ENCODE results near the gene TNNC1. TPM values are rescaled to one million over a fixed set of nuclear protein-coding genes. Genes with fewer than 3 reads are reported as not detected.

Gene TNNC1
- total RNA-seq, 2 experiments from 2014 or later = 0.57 to 3.2 TPM

DNA sequence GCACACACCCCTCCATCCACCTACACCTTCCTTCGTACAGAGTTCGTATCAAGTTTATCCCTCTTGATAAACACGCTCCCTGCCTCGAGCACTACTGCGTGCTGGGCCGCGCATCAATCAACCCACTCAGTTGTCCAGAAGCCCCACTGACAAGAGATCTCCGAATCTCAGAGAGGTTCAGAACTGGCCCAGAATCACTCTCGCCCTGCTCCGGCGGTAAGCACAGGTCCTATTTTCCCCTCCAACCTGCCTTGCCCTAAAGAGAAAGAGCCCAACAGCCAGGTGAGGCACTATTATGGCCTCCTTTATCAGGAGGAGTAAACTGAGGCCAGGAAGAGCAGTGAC lies 1.1 kb upstream of the TNNC1 start:
- intact Hi-C loops (cut with micrococcal nuclease; ENCODE audit: unreplicated experiment) = loop anchor here (5.0 kb wide), 2 partner anchors 82 to 232 kb away; partner anchors contain the start of genes GNL3, PBRM1 and UQCC5
- H3K36me3 ChIP-seq (ENCODE audit: insufficient read depth, low read length) = peaks cover 23% of the 10 kb centered on the region
- TSS peak; percentile 85 for BruUV-seq (replicated peaks)
- peaks cover 31% of the 10 kb centered on the region for H3K4me1 ChIP-seq (ENCODE audit: insufficient read depth, low read length, poor library complexity, severe bottlenecking)
- ChIA-PET POLR2A (no interaction called here), CTCF (ENCODE audit: unreplicated experiment) (interaction anchor here (1.1 kb wide), 1 partner anchor 15 kb away, joined by 3 read pairs; no protein-coding TSS in a partner anchor)
- H3K79me2 ChIP-seq (ENCODE audit: insufficient read depth, low read depth, low read length) = peaks cover 13% of the 10 kb centered on the region; the same call in 1 of the 2 replicates
- H4K20me1 ChIP-seq (ENCODE audit: insufficient read depth, low read length) = no peaks in the 10 kb centered on the region
- H3K4me2 ChIP-seq (ENCODE audit: low read length) = peak overlapping the region; percentile 94
- peak overlapping the region; percentile 28 for H3K27ac ChIP-seq (ENCODE audit: low read depth, low read length, poor library complexity, severe bottlenecking)
- TF ChIP-seq, protein P1, sequence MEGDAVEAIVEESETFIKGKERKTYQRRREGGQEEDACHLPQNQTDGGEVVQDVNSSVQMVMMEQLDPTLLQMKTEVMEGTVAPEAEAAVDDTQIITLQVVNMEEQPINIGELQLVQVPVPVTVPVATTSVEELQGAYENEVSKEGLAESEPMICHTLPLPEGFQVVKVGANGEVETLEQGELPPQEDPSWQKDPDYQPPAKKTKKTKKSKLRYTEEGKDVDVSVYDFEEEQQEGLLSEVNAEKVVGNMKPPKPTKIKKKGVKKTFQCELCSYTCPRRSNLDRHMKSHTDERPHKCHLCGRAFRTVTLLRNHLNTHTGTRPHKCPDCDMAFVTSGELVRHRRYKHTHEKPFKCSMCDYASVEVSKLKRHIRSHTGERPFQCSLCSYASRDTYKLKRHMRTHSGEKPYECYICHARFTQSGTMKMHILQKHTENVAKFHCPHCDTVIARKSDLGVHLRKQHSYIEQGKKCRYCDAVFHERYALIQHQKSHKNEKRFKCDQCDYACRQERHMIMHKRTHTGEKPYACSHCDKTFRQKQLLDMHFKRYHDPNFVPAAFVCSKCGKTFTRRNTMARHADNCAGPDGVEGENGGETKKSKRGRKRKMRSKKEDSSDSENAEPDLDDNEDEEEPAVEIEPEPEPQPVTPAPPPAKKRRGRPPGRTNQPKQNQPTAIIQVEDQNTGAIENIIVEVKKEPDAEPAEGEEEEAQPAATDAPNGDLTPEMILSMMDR (conservative IDR thresholded peaks at IDR 0.05; ENCODE audit: low read length) = no peak
- no peak for TF ChIP-seq EZH2phosphoT487 (IDR thresholded peaks at IDR 0.05; ENCODE audit: borderline replicate concordance, low read depth, low read length)
- H2AFZ ChIP-seq (ENCODE audit: low read length) = peak overlapping the region; percentile 71; the same call in 1 of the 2 replicates
- DNase-seq (ENCODE audit: low spot score) = no peak
- H3K4me3 ChIP-seq (ENCODE audit: low read depth, low read length, poor library complexity, severe bottlenecking) = peak overlapping the region; percentile 99
- H3K9me2 ChIP-seq (ENCODE audit: insufficient read depth, low read length) = no peaks in the 10 kb centered on the region
- no peaks in the 10 kb centered on the region for H3K9me3 ChIP-seq (ENCODE audit: low read length)

- H3K4me3 ChIP-seq (ENCODE audit: low read depth, low read length, poor library complexity, severe bottlenecking) = peak overlapping the region; percentile 99
- intact Hi-C loops (cut with micrococcal nuclease; ENCODE audit: unreplicated experiment) = no loop called here
- peaks cover 13% of the 10 kb centered on the region; the same call in 1 of the 2 replicates for H3K79me2 ChIP-seq (ENCODE audit: insufficient read depth, low read depth, low read length)
- POLR2A ChIA-PET = interaction anchor here (0.6 kb wide), 1 partner anchor 311 kb away, joined by 3 read pairs; no protein-coding TSS in a partner anchor
- H2AFZ ChIP-seq (ENCODE audit: low read length) = peak overlapping the region; percentile 71; the same call in 1 of the 2 replicates
- TF ChIP-seq, protein P1 (conservative IDR thresholded peaks at IDR 0.05; ENCODE audit: low read length) = no peak
- TF ChIP-seq EZH2phosphoT487 (IDR thresholded peaks at IDR 0.05; ENCODE audit: borderline replicate concordance, low read depth, low read length) = no peak
- DNase-seq (ENCODE audit: low spot score) = no peak
- H4K20me1 ChIP-seq (ENCODE audit: insufficient read depth, low read length) = no peaks in the 10 kb centered on the region
- H3K4me1 ChIP-seq (ENCODE audit: insufficient read depth, low read length, poor library complexity, severe bottlenecking) = peaks cover 31% of the 10 kb centered on the region
- peaks cover 20% of the 10 kb centered on the region for H3K36me3 ChIP-seq (ENCODE audit: insufficient read depth, low read length)
- H3K4me2 ChIP-seq (ENCODE audit: low read length) = peak overlapping the region; percentile 94
- H3K9me3 ChIP-seq (ENCODE audit: low read length) = no peaks in the 10 kb centered on the region
- CTCF ChIA-PET (ENCODE audit: unreplicated experiment) = interaction anchor here (1.0 to 1.1 kb wide), 2 partner anchors 16 to 42 kb away, joined by 3 to 4 read pairs; no protein-coding TSS in a partner anchor
- BruUV-seq (replicated peaks) = no TSS peak
- H3K9me2 ChIP-seq (ENCODE audit: insufficient read depth, low read length) = no peaks in the 10 kb centered on the region
- H3K27ac ChIP-seq (ENCODE audit: low read depth, low read length, poor library complexity, severe bottlenecking) = peak overlapping the region; percentile 28
These were observed 553 bp upstream of the TNNC1 start for GRCh38 chr3:52454250-52454937.
